SK-N-SH (cell line): Measurements from ENCODE around the gene GABRG3. TPM values are rescaled to one million over a fixed set of nuclear protein-coding genes. Genes with fewer than 3 reads are reported as not detected.

Experiments used
- CTCF ChIA-PET: fragments of 300-600, 350-600 bp; formaldehyde crosslinking; extraction: SDS; loops from one replicate; lab custom pipeline; 2021; lab: Yijun Ruan, JAX
- POLR2A ChIA-PET: fragments of 350-600 bp; sonication (Branson Sonifier 250); formaldehyde crosslinking; extraction: SDS; loops from one replicate; lab custom pipeline; 2020; ENCODE audit warnings: antibody characterized with exemption, inconsistent platforms; lab: Yijun Ruan, JAX
- DNase-seq: peaks from one replicate; pipeline ENCODE4 v3.0.0; 2012
- H2AFZ ChIP-seq: fragments of 200-600 bp; sonication (generic); 2 replicates; pipeline ENCODE4 v1.8.1; 2016; ENCODE audit warnings: antibody characterized with exemption, mild to moderate bottlenecking, low read depth
- H3F3A ChIP-seq: fragments of 200-600 bp; sonication (generic); replicated peaks from 2 replicates; pipeline ENCODE3; 2016; ENCODE audit warnings: antibody characterized with exemption, mild to moderate bottlenecking; ENCODE audit not compliant: insufficient read depth
- H3K27ac ChIP-seq, 2 experiments: fragments of 200-500 bp in 1 of 2; fragments of 200-600 bp in 1 of 2; sonication (Bioruptor generic) in 1 of 2; sonication (generic), shearing (Covaris generic) in 1 of 2; 2 replicates each; pipeline versions ENCODE4 v1.5.1 to v1.6.1; 2014 to 2016; ENCODE audit warnings: low read depth in 2 of 2, inconsistent platforms in 1 of 2, low read length in 1 of 2, mild to moderate bottlenecking in 1 of 2, mixed read lengths in 1 of 2
- H3K27me3 ChIP-seq: fragments of 200-600 bp; sonication (generic), shearing (Covaris generic); 2 replicates; pipeline ENCODE4 v1.6.1; 2016; ENCODE audit warnings: mixed run types; ENCODE audit not compliant: insufficient read depth
- H3K36me3 ChIP-seq, 2 experiments: fragments of 200-500 bp in 1 of 2; fragments of 200-600 bp in 1 of 2; sonication (Bioruptor generic) in 1 of 2; sonication (generic) in 1 of 2; replicated peaks in 1 of 2; 2 replicates each; pipeline versions ENCODE3 to v1.5.1; 2014 to 2016; ENCODE audit warnings: low read length in 1 of 2, mild to moderate bottlenecking in 1 of 2; ENCODE audit not compliant: insufficient read depth in 2 of 2, control insufficient read depth in 1 of 2
- H3K4me1 ChIP-seq, 2 experiments: fragments of 200-500 bp in 1 of 2; fragments of 200-600 bp in 1 of 2; sonication (Bioruptor generic) in 1 of 2; sonication (generic), shearing (Covaris generic) in 1 of 2; 2 replicates each; pipeline versions ENCODE4 v1.5.1 to v1.6.1; 2014 to 2016; ENCODE audit warnings: low read depth in 1 of 2, low read length in 1 of 2, mixed run types in 1 of 2; ENCODE audit not compliant: insufficient read depth in 2 of 2, control insufficient read depth in 1 of 2
- H3K4me2 ChIP-seq: fragments of 200-600 bp; sonication (generic), shearing (Covaris generic); 2 replicates; pipeline ENCODE4 v1.6.1; 2017; ENCODE audit warnings: mixed run types
- H3K4me3 ChIP-seq, 2 experiments: fragments of 200-500 bp in 1 of 2; fragments of 200-600 bp in 1 of 2; sonication (Bioruptor generic) in 1 of 2; sonication (generic), shearing (Covaris generic) in 1 of 2; 2 replicates each; pipeline versions ENCODE4 v1.5.1 to v1.8.1; 2014 to 2016; ENCODE audit warnings: low read depth in 2 of 2, inconsistent platforms in 1 of 2, low read length in 1 of 2, mild to moderate bottlenecking in 1 of 2, mixed read lengths in 1 of 2, moderate library complexity in 1 of 2
- H3K79me2 ChIP-seq: fragments of 200-600 bp; sonication (generic); 2 replicates; pipeline ENCODE4 v1.8.1; 2017; ENCODE audit warnings: mild to moderate bottlenecking; ENCODE audit not compliant: insufficient read depth
- H3K9ac ChIP-seq: fragments of 200-600 bp; sonication (generic); 2 replicates; pipeline ENCODE4 v1.6.1; 2017; ENCODE audit warnings: mixed run types
- H3K9me2 ChIP-seq: fragments of 200-600 bp; sonication (generic); 2 replicates; pipeline ENCODE4 v1.6.1; 2017; ENCODE audit warnings: mixed run types
- H3K9me3 ChIP-seq: fragments of 200-600 bp; sonication (generic); 2 replicates; pipeline ENCODE4 v1.6.1; 2017; ENCODE audit warnings: mixed run types, mild to moderate bottlenecking, moderate library complexity
- H4K20me1 ChIP-seq: fragments of 200-600 bp; sonication (generic); 2 replicates; pipeline ENCODE4 v1.6.1; 2017; ENCODE audit warnings: mild to moderate bottlenecking, mixed run types; ENCODE audit not compliant: insufficient read depth
- CHD2 ChIP-seq: fragments of 150-350 bp; IDR thresholded peaks from 2 replicates; pipeline ENCODE4 v1.6.1; 2018; ENCODE audit warnings: low read length; ENCODE audit not compliant: partially characterized antibody
- ELF1 ChIP-seq: IDR thresholded peaks from 2 replicates; pipeline ENCODE4 v1.4.0; 2012
- EZH2phosphoT487 ChIP-seq: fragments of 200-600 bp; sonication (generic); IDR thresholded peaks from 2 replicates; pipeline ENCODE4 v1.6.1; 2017; ENCODE audit warnings: low read depth, mixed run types, mild to moderate bottlenecking, antibody characterized with exemption, moderate library complexity, borderline replicate concordance
- GABPA ChIP-seq: IDR thresholded peaks from 2 replicates; pipeline ENCODE4 v1.4.0; 2012; ENCODE audit warnings: low read depth, mild to moderate bottlenecking
- JUND ChIP-seq: IDR thresholded peaks from 2 replicates; pipeline ENCODE4 v1.4.0; 2012
- MAX ChIP-seq: IDR thresholded peaks from 2 replicates; pipeline ENCODE4 v1.4.0; 2012; ENCODE audit warnings: low read depth
- MEF2A ChIP-seq: IDR thresholded peaks from 2 replicates; pipeline ENCODE4 v1.4.0; 2012; ENCODE audit warnings: low read depth, borderline replicate concordance
- NRF1 ChIP-seq: IDR thresholded peaks from 2 replicates; pipeline ENCODE4 v1.6.1; 2012; ENCODE audit warnings: low read depth, mild to moderate bottlenecking, low read length
- PBX3 ChIP-seq: IDR thresholded peaks from 2 replicates; pipeline ENCODE4; 2012
- REST ChIP-seq: IDR thresholded peaks from 2 replicates; pipeline ENCODE4 v1.6.1; 2012; ENCODE audit warnings: mild to moderate bottlenecking, low read depth, low read length, moderate library complexity
- RFX5 ChIP-seq: IDR thresholded peaks from 2 replicates; pipeline ENCODE4 v1.6.1; 2012; ENCODE audit warnings: mild to moderate bottlenecking, improper control_type of control experiment, low read length
- RXRA ChIP-seq: IDR thresholded peaks from 2 replicates; pipeline ENCODE4 v1.4.0; 2012; ENCODE audit warnings: low read depth, mild to moderate bottlenecking, borderline replicate concordance
- SMC3 ChIP-seq: IDR thresholded peaks from 2 replicates; pipeline ENCODE4 v1.6.1; 2012; ENCODE audit warnings: low read depth, low read length, improper control_type of control experiment
- TAF1 ChIP-seq: IDR thresholded peaks from 2 replicates; pipeline ENCODE4 v1.6.1; 2012; ENCODE audit warnings: low read depth, mild to moderate bottlenecking, low read length, moderate library complexity, borderline replicate concordance
- USF1 ChIP-seq: IDR thresholded peaks from 2 replicates; pipeline ENCODE4 v1.4.0; 2012; ENCODE audit warnings: low read depth, borderline replicate concordance
- USF2 ChIP-seq: fragments of 150-350 bp; IDR thresholded peaks from 2 replicates; pipeline ENCODE4 v1.6.1; 2017; ENCODE audit warnings: antibody characterized with exemption, low read length, low read depth, borderline replicate concordance
- ZBTB33 ChIP-seq: IDR thresholded peaks from 2 replicates; pipeline ENCODE4 v1.4.0; 2012; ENCODE audit warnings: low read depth, borderline replicate concordance
- WGBS: methylation state at CpG from one replicate; pipeline ENCODE4 v1.1.6; 2017; ENCODE audit warnings: low lambda C conversion rate; 5-methylcytosine and 5-hydroxymethylcytosine counted together
- polyA plus RNA-seq, 3 experiments: library from polyadenylated mRNA; depleted of rRNA; stranded (reverse); fragments of >200 nt; gene quantifications; 2 replicates each; pipeline ENCODE4 v1.2.3, GENCODE V29; 2012

GABRG3 gene
- polyA plus RNA-seq, 1 of the 3 experiments (the other 2 are of a cell fraction): not detected

- no peak for DNase-seq
- H3K36me3 ChIP-seq: no peaks in the 10 kb centered on the region
- no peaks in the 10 kb centered on the region for H3K79me2 ChIP-seq
- H3K9ac ChIP-seq: no peak overlapping the region
- H4K20me1 ChIP-seq: no peaks in the 10 kb centered on the region
- POLR2A ChIA-PET: no interaction called here
- no peak overlapping the region for H3K4me2 ChIP-seq
- no peaks in the 10 kb centered on the region for H3F3A ChIP-seq
- TF ChIP-seq USF1 (no peak), JUND (no peak), EZH2phosphoT487 (no peak)
- CTCF ChIA-PET: interaction anchor here (1.2 to 1.5 kb wide), 2 partner anchors 10 to 694 kb away, joined by 3 to 5 read pairs; no protein-coding TSS in a partner anchor
- H3K4me3 ChIP-seq: no peak overlapping the region
- H3K9me3 ChIP-seq: 0 out of 2 replicates have a peak, but pooled peaks cover 4% of the 10 kb centered on the region
- peaks cover 0 to 6% of the 10 kb centered on the region in 2 experiments; a peak in 1 of 4 replicates for H3K4me1 ChIP-seq
- H3K27me3 ChIP-seq: no peaks in the 10 kb centered on the region
- H2AFZ ChIP-seq: no peak overlapping the region
- no peak overlapping the region for H3K27ac ChIP-seq
- H3K9me2 ChIP-seq: no peaks in the 10 kb centered on the region
- 29% methylated on average over 7 of the region's 8 CpGs for WGBS
Observed at GRCh38 chr15:27327467-27328025, 356.6 kb downstream of the GABRG3 start.

GRCh38 chr15:27328186-27328585 lies 357.2 kb downstream of the GABRG3 start:
- H4K20me1 ChIP-seq: no peaks in the 10 kb centered on the region
- POLR2A ChIA-PET: no interaction called here
- no peak overlapping the region for H3K4me3 ChIP-seq
- peaks cover 0 to 6% of the 10 kb centered on the region in 2 experiments; a peak in 1 of 4 replicates for H3K4me1 ChIP-seq
- DNase-seq: no peak
- H3K9ac ChIP-seq: no peak overlapping the region
- H3K27me3 ChIP-seq: no peaks in the 10 kb centered on the region
- 50% methylated on average over 7 of the region's 7 CpGs for WGBS
- no peaks in the 10 kb centered on the region for H3K79me2 ChIP-seq
- no peak overlapping the region for H2AFZ ChIP-seq
- CTCF ChIA-PET: interaction anchor here (1.2 kb wide), 1 partner anchor 694 kb away, joined by 5 read pairs; no protein-coding TSS in a partner anchor
- H3K9me3 ChIP-seq: 0 out of 2 replicates have a peak, but pooled peaks cover 4% of the 10 kb centered on the region
- H3K9me2 ChIP-seq: no peaks in the 10 kb centered on the region
- no peaks in the 10 kb centered on the region for H3F3A ChIP-seq
- no peak overlapping the region for H3K4me2 ChIP-seq
- no peaks in the 10 kb centered on the region for H3K36me3 ChIP-seq
- H3K27ac ChIP-seq: no peak overlapping the region
- no peak for TF ChIP-seq GABPA
- no peak for TF ChIP-seq CHD2
- TF ChIP-seq USF1: no peak
- no peak for TF ChIP-seq USF2
- no peak for TF ChIP-seq RFX5
- TF ChIP-seq MEF2A: no peak
- TF ChIP-seq ELF1: no peak
- TF ChIP-seq REST: no peak
- no peak for TF ChIP-seq TAF1
- no peak for TF ChIP-seq MAX
- TF ChIP-seq RXRA: no peak
- no peak for TF ChIP-seq NRF1
- no peak for TF ChIP-seq ZBTB33
- no peak for TF ChIP-seq PBX3
- TF ChIP-seq SMC3: no peak
